Astrocyte (in vitro differentiated cells and primary cell): ENCODE data around the gene ZBTB24.

ENCODE experiments used
- EZH2 ChIP-seq: IDR thresholded peaks from 2 replicates; pipeline ENCODE4 v1.6.1; 2012; ENCODE audit warnings: mild to moderate bottlenecking, low read length, inconsistent platforms; ENCODE audit not compliant: insufficient read depth
- TF ChIP-seq, protein P1 (sequence below): IDR thresholded peaks from 2 replicates; pipeline ENCODE4 v1.5.1; 2011; ENCODE audit warnings: low read depth, mild to moderate bottlenecking, inconsistent platforms, low read length, moderate library complexity; ENCODE audit not compliant: insufficient read depth

DNA sequence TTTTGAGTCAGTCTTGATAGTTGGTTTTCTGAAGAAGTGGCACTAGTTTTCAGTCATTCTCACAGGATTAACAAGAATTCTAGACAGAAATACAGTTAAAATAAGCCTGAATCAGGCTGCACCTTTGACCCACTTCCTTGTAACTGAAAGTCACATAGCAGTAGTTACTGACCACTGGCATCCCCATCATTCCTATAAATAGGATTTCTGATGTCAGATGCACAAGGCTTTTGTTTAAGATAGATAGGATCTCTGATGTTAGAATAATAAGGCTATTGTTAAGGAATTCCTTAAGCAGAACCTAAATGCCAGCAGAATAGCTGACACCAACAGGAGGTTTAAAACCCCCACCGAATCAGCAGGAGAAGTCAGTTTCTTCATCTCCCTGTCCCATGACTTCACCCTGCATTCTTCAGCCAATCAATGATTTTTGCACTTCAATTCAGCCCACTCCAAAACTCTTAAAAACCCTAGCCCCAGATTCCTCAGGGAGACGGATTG lies 30.6 kb upstream of the ZBTB24 start:
- TF ChIP-seq, protein P1, sequence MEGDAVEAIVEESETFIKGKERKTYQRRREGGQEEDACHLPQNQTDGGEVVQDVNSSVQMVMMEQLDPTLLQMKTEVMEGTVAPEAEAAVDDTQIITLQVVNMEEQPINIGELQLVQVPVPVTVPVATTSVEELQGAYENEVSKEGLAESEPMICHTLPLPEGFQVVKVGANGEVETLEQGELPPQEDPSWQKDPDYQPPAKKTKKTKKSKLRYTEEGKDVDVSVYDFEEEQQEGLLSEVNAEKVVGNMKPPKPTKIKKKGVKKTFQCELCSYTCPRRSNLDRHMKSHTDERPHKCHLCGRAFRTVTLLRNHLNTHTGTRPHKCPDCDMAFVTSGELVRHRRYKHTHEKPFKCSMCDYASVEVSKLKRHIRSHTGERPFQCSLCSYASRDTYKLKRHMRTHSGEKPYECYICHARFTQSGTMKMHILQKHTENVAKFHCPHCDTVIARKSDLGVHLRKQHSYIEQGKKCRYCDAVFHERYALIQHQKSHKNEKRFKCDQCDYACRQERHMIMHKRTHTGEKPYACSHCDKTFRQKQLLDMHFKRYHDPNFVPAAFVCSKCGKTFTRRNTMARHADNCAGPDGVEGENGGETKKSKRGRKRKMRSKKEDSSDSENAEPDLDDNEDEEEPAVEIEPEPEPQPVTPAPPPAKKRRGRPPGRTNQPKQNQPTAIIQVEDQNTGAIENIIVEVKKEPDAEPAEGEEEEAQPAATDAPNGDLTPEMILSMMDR: no peak
- no peak for TF ChIP-seq EZH2
